ENCODE data around the gene AADACL4. TPM values are rescaled to one million over a fixed set of nuclear protein-coding genes. Genes with fewer than 3 reads are reported as not detected.
"Not testable (repeated sequence)": the region's sequence is repeated elsewhere in the genome, so short reads cannot be mapped to it uniquely, and the experiment has no call there.

AADACL4 gene
- total and polyA plus RNA-seq, 5 experiments from 2014 or later: not detected

DNA sequence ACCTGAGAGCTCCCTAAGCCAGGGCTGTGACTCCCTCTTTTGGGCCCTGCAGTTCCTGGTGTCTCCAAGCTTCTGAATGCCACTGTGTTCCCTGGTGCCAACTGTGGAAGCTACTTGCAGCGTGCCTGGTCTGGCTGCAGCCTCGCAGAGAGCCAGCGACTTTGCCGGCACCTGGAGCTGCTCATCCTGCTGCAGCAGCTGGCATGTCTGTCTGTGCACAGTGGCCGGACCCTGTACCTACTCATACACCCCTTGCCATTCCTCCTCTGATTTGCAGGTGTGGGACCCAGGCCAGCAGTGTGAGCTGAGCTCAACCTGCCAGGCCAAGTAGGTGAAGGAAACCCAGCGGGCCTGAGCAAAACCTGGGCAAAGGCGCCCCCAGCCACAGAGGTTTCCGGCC lies 12.3 kb upstream of the AADACL4 start:
- Mint-ChIP-seq H3K27ac (no peak overlapping the region), H3K27me3 (peaks cover 0 to 18% (median 6%) of the 10 kb centered on the region in 5 donors), H3K4me3 (no peak overlapping the region), H3K36me3 (no peaks in the 10 kb centered on the region), H3K9me3 (no peaks in the 10 kb centered on the region), H3K4me1 (peaks cover 10 to 20% (median 14%) of the 10 kb centered on the region in 4 donors)
- DNase-seq (no peak), ATAC-seq (no peak)
- POLR2A ChIA-PET: no interaction called here

DNA sequence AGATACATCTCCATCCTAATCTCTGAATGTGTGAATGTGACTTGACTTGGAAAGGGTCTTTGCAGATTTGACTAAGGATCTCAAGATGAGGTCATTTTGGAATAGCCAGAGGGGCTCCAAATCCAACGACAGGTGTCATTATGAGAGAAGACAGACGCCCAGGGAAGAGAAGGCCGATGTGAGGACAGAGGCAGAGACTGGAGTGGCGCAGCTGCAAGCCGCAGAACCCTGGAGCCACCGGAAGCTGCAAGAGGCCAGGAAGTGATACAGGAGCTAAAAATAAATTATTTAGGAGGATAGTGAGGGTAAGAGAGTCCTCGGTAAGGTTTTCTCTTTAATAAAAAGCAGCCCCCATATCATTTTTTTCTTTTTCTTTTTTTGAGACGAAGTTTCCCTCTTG lies 9.7 kb upstream of the AADACL4 start:
- DNase-seq (no peak), ATAC-seq (no peak)
- H3K27me3 Mint-ChIP-seq: peaks cover 0 to 18% (median 8%) of the 10 kb centered on the region in 5 donors
- H3K4me1 Mint-ChIP-seq: peaks cover 6 to 13% (median 8%) of the 10 kb centered on the region in 4 donors
- peak overlapping the region in 1 of 10 donors; percentile 19 for H3K4me3 Mint-ChIP-seq
- H3K27ac Mint-ChIP-seq: no peak overlapping the region
- peaks cover 0 to 2% (median 0%) of the 10 kb centered on the region in 3 donors for H3K36me3 Mint-ChIP-seq
- POLR2A ChIA-PET: no interaction called here
- peaks cover 0 to 5% (median 0%) of the 10 kb centered on the region in 9 donors for H3K9me3 Mint-ChIP-seq

DNA sequence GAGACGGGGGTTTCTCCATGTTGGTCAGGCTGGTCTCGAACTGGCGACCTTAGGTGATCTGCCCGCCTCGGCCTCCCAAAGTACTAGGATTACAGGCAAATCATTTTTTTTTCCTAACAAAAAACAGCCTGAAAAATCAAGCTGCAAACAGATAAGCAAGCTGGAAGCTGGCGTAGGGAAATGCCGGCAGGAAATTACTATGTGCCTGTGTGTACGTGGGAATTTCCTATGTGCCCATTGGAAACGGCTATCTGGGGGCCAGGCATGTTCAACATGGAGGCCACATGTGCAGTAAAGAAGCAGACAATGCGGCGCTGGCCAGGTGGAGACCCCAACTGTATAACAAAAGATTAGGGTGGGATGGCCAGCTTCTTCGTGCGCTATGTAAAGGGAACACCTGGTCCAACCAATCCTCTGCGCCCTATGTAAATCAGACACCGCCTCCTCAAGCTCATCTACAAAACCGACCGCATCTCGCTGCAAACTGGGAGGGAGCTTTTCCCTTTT lies 9.1 kb upstream of the AADACL4 start:
- ATAC-seq (no peak), DNase-seq (no peak)
- Mint-ChIP-seq H3K27me3 (peaks cover 0 to 18% (median 8%) of the 10 kb centered on the region in 5 donors), H3K27ac (peak overlapping the region in 2 of 10 donors; percentile 19 to 68), H3K36me3 (peaks cover 0 to 7% (median 4%) of the 10 kb centered on the region in 3 donors), H3K4me3 (no peak overlapping the region), H3K9me3 (peaks cover 0 to 11% (median 5%) of the 10 kb centered on the region in 9 donors), H3K4me1 (peaks cover 6 to 13% (median 8%) of the 10 kb centered on the region in 4 donors)
- POLR2A ChIA-PET: no interaction called here

DNA sequence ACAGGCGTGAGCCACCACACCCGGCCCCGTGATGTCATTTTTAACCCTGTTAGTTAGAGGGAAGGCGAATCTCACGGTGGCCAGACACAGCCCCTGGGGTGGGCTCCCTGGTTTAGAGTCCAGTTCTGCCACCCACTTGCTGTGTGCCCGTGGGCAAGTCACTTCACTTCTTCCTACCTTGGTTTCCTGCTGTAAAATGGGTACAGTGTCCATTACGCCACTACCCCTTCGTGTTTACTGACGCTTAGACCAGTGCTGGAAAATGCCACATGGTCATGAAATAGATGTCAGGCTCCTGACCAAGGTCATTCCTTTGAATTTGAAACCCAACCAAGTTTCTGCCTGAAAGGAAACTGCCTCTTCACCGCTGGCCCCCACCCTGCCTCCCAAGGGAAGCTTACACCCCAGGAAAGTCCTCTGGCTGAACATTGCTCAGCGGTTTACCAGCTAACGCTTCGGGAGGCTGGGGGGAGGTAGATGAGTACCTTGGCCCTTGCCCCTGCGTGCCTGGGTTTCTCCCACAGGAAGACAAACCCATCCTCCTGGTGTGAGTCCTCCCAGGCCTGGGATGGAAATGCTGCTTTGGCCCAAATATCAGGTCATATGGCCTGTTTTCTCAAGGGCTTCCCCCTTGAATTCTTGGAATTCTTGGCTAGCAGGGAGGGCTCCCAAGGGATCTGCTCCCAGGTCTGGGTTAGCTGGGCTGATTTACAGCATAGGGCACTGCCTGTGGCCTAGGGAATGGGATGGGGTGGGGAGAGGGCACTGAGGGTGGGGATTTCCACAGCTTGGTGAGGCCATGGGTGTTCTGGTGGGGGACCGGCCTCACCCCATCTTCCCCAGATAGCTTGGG lies 7.6 kb upstream of the AADACL4 start:
- no peak for ATAC-seq
- H3K36me3 Mint-ChIP-seq: peaks cover 0 to 20% (median 10%) of the 10 kb centered on the region in 3 donors
- H3K27ac Mint-ChIP-seq: no peak overlapping the region
- peaks cover 4 to 13% (median 8%) of the 10 kb centered on the region in 4 donors for H3K4me1 Mint-ChIP-seq
- POLR2A ChIA-PET: no interaction called here
- H3K27me3 Mint-ChIP-seq: peaks cover 0 to 18% (median 8%) of the 10 kb centered on the region in 5 donors
- H3K9me3 Mint-ChIP-seq: peaks cover 0 to 26% (median 16%) of the 10 kb centered on the region in 9 donors
- no peak overlapping the region for H3K4me3 Mint-ChIP-seq
- no peak for DNase-seq

DNA sequence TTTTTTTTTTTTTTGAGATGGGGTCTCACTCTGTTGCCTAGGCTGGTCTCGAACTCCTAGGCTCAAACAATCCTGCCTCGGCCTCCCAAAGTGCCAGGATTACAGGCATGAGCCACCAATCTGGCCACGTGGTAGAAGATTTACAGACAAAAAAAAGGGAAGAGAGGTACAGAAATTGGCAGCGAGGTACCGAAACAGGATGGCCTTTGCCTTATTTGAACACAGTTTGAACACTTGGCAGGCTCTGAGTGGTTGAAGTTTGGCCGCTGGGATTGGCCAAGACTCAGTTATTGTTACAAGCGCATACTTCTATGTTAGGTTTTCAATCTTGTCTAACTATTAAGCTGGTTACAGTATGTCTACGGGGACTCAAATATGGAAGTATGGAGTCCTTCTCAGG lies 6.2 kb upstream of the AADACL4 start:
- ATAC-seq (no peak), DNase-seq (no peak)
- no peak overlapping the region for H3K27ac Mint-ChIP-seq
- peaks cover 0 to 20% (median 10%) of the 10 kb centered on the region in 3 donors for H3K36me3 Mint-ChIP-seq
- H3K4me3 Mint-ChIP-seq: no peak overlapping the region
- peaks cover 4 to 13% (median 7%) of the 10 kb centered on the region in 4 donors for H3K4me1 Mint-ChIP-seq
- POLR2A ChIA-PET: interaction anchor here (0.6 kb wide), 1 partner anchor 840 kb away, joined by 4 read pairs; no protein-coding TSS in a partner anchor
- peaks cover 0 to 17% (median 8%) of the 10 kb centered on the region in 5 donors for H3K27me3 Mint-ChIP-seq
- H3K9me3 Mint-ChIP-seq: peaks cover 0 to 34% (median 20%) of the 10 kb centered on the region in 9 donors

DNA sequence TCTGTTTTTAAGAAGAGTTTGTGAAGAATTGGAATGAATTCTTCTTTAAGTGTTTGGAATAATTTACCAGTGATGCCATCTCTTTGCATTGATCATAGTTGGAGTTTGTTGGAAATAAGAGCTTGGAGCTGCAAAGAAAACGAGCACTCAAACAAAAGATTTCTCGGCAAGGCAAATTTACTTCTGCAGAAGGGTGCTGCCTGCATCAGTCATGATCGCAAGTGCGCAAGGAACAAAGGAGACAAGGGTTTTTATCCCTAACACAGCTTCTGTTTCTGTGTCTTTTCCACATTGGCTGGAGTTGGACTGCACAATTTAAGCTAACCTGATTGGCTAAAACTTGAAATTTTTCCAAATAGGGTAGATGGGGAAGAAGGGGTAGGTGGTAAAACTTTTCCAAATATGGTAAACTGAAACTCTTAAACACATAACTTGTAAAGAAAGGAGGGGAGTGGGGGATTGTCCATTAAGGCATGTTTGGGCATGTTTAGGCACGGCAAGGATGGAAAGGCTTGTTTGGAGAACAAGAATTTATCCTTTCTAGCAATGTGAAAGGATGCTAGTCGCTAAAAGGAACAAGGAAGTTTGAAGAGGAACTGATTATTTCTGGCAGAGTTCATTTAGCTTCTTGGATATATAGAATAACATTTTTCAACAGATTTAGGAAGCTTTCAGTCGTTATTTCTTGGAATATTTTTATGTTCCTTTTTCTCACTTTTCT lies 3.5 kb upstream of the AADACL4 start:
- DNase-seq (no peak), ATAC-seq (no peak)
- Mint-ChIP-seq H3K36me3 (peaks cover 0 to 20% (median 10%) of the 10 kb centered on the region in 3 donors), H3K27me3 (peaks cover 0 to 12% (median 8%) of the 10 kb centered on the region in 5 donors), H3K4me3 (no peak overlapping the region), H3K9me3 (peaks cover 0 to 34% (median 20%) of the 10 kb centered on the region in 9 donors), H3K4me1 (peaks cover 0 to 1% (median 0%) of the 10 kb centered on the region in 4 donors), H3K27ac (peak overlapping the region in 1 of 10 donors; percentile 83)
- POLR2A ChIA-PET: interaction anchor here (0.7 kb wide), 1 partner anchor 25 kb away, joined by 3 read pairs; no protein-coding TSS in a partner anchor

DNA sequence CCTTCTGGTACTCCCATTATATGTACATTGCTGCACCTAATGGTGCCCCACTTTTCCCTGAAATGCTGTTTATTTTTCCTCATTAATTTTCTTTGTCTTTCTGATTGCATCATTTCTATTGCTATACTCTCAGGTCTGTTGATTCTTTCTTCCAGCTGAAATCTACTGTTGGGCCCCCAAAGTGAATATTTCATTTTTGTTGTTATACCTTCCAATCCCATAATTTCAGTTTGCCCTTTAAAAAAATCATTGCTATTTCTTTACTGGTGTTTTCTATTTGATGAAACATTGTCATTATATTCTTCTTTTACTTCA lies 3.0 kb upstream of the AADACL4 start:
- H3K36me3 Mint-ChIP-seq: peaks cover 0 to 20% (median 10%) of the 10 kb centered on the region in 3 donors
- H3K27ac Mint-ChIP-seq: no peak overlapping the region
- peaks cover 0 to 34% (median 20%) of the 10 kb centered on the region in 9 donors for H3K9me3 Mint-ChIP-seq
- H3K27me3 Mint-ChIP-seq: peaks cover 0 to 10% (median 7%) of the 10 kb centered on the region in 5 donors
- POLR2A ChIA-PET: interaction anchor here (0.7 kb wide), 1 partner anchor 25 kb away, joined by 3 read pairs; no protein-coding TSS in a partner anchor
- no peak for ATAC-seq
- no peak for DNase-seq
- H3K4me3 Mint-ChIP-seq: no peak overlapping the region
- no peaks in the 10 kb centered on the region for H3K4me1 Mint-ChIP-seq

DNA sequence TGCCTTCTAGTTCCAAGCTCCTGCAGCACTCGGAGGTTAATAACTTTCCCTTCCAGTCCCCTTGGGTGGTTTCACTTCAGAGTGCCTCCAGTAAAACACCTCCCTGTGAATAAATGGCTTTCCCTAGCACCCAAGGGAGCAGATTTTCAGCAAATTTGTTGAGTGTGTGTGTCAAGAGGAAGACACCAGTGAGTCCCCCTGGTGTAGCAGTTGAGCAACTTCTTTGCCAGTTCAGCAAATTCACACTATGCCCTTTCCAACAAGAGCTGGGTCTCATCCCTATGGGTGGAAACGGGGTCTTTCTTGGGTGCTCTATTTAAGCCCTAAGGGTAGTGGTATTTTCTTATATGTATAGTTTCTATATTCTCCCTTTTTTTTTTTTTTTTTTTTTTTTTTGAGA lies 806 bp upstream of the AADACL4 start:
- Mint-ChIP-seq H3K36me3 (peaks cover 0 to 20% (median 10%) of the 10 kb centered on the region in 3 donors), H3K27me3 (peaks cover 0 to 12% (median 8%) of the 10 kb centered on the region in 5 donors), H3K9me3 (peaks cover 0 to 34% (median 20%) of the 10 kb centered on the region in 9 donors), H3K27ac (no peak overlapping the region), H3K4me3 (no peak overlapping the region), H3K4me1 (no peaks in the 10 kb centered on the region)
- POLR2A ChIA-PET: no interaction called here
- ATAC-seq: no peak
- DNase-seq: no peak

DNA sequence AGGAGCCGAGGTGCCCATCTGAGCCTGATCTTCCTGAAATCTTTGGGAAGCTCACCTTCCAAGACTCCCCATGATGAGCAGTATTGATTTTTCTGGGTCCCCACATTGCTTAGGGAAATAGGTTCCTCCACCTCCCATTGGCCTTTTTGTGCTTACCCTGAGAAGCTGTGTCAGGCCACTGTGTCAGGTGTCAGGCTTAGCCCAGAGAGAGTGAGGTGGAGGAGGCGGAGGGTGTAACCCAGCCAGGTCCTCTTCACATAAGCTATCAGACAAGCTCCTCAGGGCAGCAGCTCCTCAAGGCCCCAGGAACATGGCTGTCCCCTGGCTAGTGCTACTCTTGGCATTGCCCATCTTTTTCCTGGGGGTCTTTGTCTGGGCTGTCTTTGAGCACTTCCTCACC lies 352 bp downstream of the AADACL4 start:
- DNase-seq (no peak), ATAC-seq (no peak)
- POLR2A ChIA-PET: no interaction called here
- no peak overlapping the region for H3K27ac Mint-ChIP-seq
- peaks cover 0 to 29% (median 20%) of the 10 kb centered on the region in 9 donors for H3K9me3 Mint-ChIP-seq
- no peaks in the 10 kb centered on the region for H3K4me1 Mint-ChIP-seq
- peaks cover 0 to 20% (median 7%) of the 10 kb centered on the region in 3 donors for H3K36me3 Mint-ChIP-seq
- H3K4me3 Mint-ChIP-seq: no peak overlapping the region
- H3K27me3 Mint-ChIP-seq: peaks cover 2 to 23% (median 10%) of the 10 kb centered on the region in 5 donors

DNA sequence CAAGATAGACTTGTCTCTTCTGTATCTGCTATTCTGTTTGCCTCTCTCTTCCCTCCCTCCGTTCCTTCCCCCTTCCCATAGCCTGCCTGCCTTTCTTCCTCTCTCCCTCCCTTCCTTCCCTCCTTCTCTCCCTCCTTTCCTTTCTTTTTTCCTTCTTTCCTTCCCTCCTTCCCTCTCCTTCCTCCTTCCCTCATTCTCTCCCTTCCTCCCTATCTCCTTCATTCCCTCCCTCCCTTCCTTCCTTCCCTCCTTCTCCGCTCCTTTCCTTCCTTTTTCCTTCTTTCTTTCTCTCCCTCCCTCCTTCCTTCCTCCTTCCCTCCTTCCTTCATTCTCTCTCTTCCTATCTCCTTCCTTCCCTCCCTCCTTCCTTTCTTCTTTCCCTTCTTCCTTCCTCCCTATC lies 944 bp downstream of the AADACL4 start:
- peaks cover 0 to 23% (median 16%) of the 10 kb centered on the region in 9 donors for H3K9me3 Mint-ChIP-seq
- H3K4me3 Mint-ChIP-seq: no peak overlapping the region
- H3K27ac Mint-ChIP-seq: no peak overlapping the region
- H3K36me3 Mint-ChIP-seq: peaks cover 0 to 14% (median 2%) of the 10 kb centered on the region in 3 donors
- POLR2A ChIA-PET: no interaction called here
- DNase-seq: no peak
- peaks cover 4 to 29% (median 11%) of the 10 kb centered on the region in 5 donors for H3K27me3 Mint-ChIP-seq
- no peaks in the 10 kb centered on the region for H3K4me1 Mint-ChIP-seq
- ATAC-seq: no peak

DNA sequence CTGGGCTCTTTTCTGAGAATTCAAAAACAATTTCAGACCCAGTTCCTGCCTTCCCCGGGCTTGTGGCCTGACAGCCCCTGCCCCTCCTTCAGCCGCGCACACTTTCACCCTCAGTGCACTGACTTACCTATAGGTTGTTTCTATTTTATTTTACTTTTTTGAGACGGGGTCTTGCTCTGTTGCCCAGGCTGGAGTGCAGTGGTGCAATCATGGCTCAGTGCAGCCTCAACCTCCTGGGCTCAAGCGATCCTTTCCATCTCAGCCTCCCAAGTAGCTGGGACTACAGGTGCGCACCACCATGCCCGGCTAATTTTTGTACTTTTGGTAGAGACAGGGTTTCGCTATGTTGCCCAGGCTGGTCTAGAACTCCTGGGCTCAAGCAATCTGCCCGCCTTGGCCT lies 1.5 kb downstream of the AADACL4 start:
- POLR2A ChIA-PET, ATAC-seq, H3K4me3 Mint-ChIP-seq, H3K4me1 Mint-ChIP-seq, H3K36me3 Mint-ChIP-seq, DNase-seq: not testable (repeated sequence)
- H3K27me3 Mint-ChIP-seq: peaks cover 4 to 34% (median 13%) of the 10 kb centered on the region in 5 donors
- H3K27ac Mint-ChIP-seq: peak overlapping the region in 1 of 10 donors; percentile 79
- peaks cover 0 to 18% (median 11%) of the 10 kb centered on the region in 9 donors for H3K9me3 Mint-ChIP-seq

DNA sequence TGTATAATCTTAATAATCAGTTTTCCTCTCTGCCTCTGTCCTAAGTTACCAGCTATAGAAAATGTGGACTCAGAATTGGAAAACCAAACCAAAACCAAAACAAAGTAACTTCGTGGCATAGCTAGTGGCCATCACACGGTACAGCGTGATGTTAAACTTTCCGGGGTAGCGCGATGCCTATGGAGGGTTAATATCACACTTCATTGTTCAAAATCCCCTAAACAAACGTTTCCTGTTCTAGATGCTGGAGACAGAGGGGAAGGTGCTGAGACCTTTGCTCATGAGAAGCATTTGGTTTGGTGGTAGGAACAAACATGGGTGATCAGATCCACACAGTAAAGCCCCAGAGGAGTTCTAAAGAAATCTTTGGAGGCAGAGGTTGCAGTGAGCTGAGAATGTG lies 4.9 kb downstream of the AADACL4 start:
- H3K36me3 Mint-ChIP-seq: no peaks in the 10 kb centered on the region
- peak overlapping the region in 1 of 10 donors; percentile 57 for H3K27ac Mint-ChIP-seq
- DNase-seq (no peak), ATAC-seq (no peak)
- H3K4me3 Mint-ChIP-seq: no peak overlapping the region
- H3K27me3 Mint-ChIP-seq: peaks cover 4 to 49% (median 17%) of the 10 kb centered on the region in 5 donors
- POLR2A ChIA-PET: no interaction called here
- no peaks in the 10 kb centered on the region for H3K9me3 Mint-ChIP-seq
- H3K4me1 Mint-ChIP-seq: no peaks in the 10 kb centered on the region

Measured in naive thymus-derived CD8-positive, alpha-beta T cell (primary cell).